ENCODE measurements around the gene ZEB2.

GRCh38 chr2:144514616-144515091 is 5.3 kb downstream of the ZEB2 start:
- TF ChIP-seq FOXM1 (IDR thresholded peaks at IDR 0.05; ENCODE audit: borderline replicate concordance), result no peak
- no peak for TF ChIP-seq ARNT (IDR thresholded peaks at IDR 0.05)
- TF ChIP-seq SUZ12 (IDR thresholded peaks at IDR 0.05), result no peak
- TF ChIP-seq, protein P1, sequence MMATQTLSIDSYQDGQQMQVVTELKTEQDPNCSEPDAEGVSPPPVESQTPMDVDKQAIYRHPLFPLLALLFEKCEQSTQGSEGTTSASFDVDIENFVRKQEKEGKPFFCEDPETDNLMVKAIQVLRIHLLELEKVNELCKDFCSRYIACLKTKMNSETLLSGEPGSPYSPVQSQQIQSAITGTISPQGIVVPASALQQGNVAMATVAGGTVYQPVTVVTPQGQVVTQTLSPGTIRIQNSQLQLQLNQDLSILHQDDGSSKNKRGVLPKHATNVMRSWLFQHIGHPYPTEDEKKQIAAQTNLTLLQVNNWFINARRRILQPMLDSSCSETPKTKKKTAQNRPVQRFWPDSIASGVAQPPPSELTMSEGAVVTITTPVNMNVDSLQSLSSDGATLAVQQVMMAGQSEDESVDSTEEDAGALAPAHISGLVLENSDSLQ (IDR thresholded peaks at IDR 0.05), result no peak
- no peak for TF ChIP-seq SP1 (IDR thresholded peaks at IDR 0.05)
- no peak for TF ChIP-seq ELF4 (IDR thresholded peaks at IDR 0.05)
- no peak for TF ChIP-seq ZNF384 (IDR thresholded peaks at IDR 0.05)
- TF ChIP-seq FOXK2 (IDR thresholded peaks at IDR 0.05), result no peak
- TF ChIP-seq NFRKB (IDR thresholded peaks at IDR 0.05), result no peak
- TF ChIP-seq CTBP1 (IDR thresholded peaks at IDR 0.05; ENCODE audit: borderline replicate concordance), result no peak
- TF ChIP-seq TARDBP (IDR thresholded peaks at IDR 0.05), result no peak
- TF ChIP-seq HDGF (IDR thresholded peaks at IDR 0.05; ENCODE audit: borderline replicate concordance), result no peak

Data from HEK293T (cell line).